ENCODE measurements around the gene PAX2. TPM values are rescaled to one million over a fixed set of nuclear protein-coding genes. Genes with fewer than 3 reads are reported as not detected.

Gene PAX2
- total and polyA plus RNA-seq, 4 donors, result not detected

- Histone ChIP-seq H3K9ac (ENCODE audit: low read depth in 1 of 2, low read length in 2 of 2) (no peak overlapping the region), H3K36me3 (ENCODE audit: control insufficient read depth in 4 of 4, insufficient read depth in 3 of 4, low read depth in 1 of 4, low read length in 3 of 4) (no peaks in the 10 kb centered on the region), H3K4me3 (ENCODE audit: low read depth in 1 of 3, low read length in 3 of 3) (no peak overlapping the region), H3K27ac (ENCODE audit: low read depth in 1 of 2, low read length in 2 of 2) (no peak overlapping the region), H3K9me3 (ENCODE audit: control insufficient read depth in 4 of 4, low read length in 3 of 4) (no peaks in the 10 kb centered on the region), H3K27me3 (ENCODE audit: control insufficient read depth in 4 of 4, insufficient read depth in 4 of 4, low read length in 3 of 4) (no peaks in the 10 kb centered on the region), H3K4me1 (ENCODE audit: control insufficient read depth in 4 of 4, insufficient read depth in 4 of 4, low read length in 3 of 4) (no peaks in the 10 kb centered on the region)
- no peak for DNase-seq (ENCODE audit: low spot score)
- TF ChIP-seq EGR1 (IDR thresholded peaks at IDR 0.05; ENCODE audit: low read depth in 2 of 2), result no peak
- TF ChIP-seq ATF3 (IDR thresholded peaks at IDR 0.05), result no peak
- no peak for TF ChIP-seq HNF4A (conservative IDR thresholded peaks at IDR 0.05)
- no peak for TF ChIP-seq YY1 (IDR thresholded peaks at IDR 0.05)
- TF ChIP-seq NR2F2 (IDR thresholded peaks at IDR 0.05), result no peak
- no peak for TF ChIP-seq CTCF (IDR thresholded peaks at IDR 0.05; ENCODE audit: low read depth, low read length, missing input control)
- TF ChIP-seq TAF1 (conservative IDR thresholded peaks at IDR 0.05), result no peak
- TF ChIP-seq RAD21 (IDR thresholded peaks at IDR 0.05), result no peak
- TF ChIP-seq SP1 (IDR thresholded peaks at IDR 0.05), result no peak
- TF ChIP-seq RXRA (IDR thresholded peaks at IDR 0.05), result no peak
- no peak for TF ChIP-seq HNF4G (IDR thresholded peaks at IDR 0.05)
- TF ChIP-seq JUND (IDR thresholded peaks at IDR 0.05), result no peak
- no peak for TF ChIP-seq FOXA2 (IDR thresholded peaks at IDR 0.05)
- 87% methylated on average over 3 of the region's 3 CpGs for WGBS
These were observed 123.0 kb downstream of the PAX2 start for GRCh38 chr10:100868382-100868781.

DNA sequence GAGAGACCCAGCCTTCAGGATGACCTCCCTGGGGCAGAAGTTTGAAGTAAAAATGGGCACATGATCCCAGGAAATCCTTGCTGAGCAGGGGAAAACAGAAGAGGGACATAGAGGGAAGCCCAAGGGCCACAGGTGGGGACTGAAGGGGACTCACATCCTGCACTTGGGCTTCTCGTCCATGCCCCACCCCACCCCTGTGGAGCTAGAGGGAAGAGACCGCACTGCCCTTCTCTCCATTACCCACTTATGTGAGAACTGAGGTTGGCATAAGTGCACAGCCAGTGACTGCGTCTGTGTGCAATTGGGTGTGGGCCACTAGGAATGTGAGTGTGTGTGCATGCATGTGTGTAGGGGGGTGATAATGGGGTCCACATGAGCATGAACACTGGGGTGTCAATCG lies 124.0 kb downstream of the PAX2 start:
- Histone ChIP-seq H3K9ac (ENCODE audit: low read depth in 1 of 2, low read length in 2 of 2) (no peak overlapping the region), H3K4me1 (ENCODE audit: control insufficient read depth in 4 of 4, insufficient read depth in 4 of 4, low read length in 3 of 4) (no peaks in the 10 kb centered on the region), H3K36me3 (ENCODE audit: control insufficient read depth in 4 of 4, insufficient read depth in 3 of 4, low read depth in 1 of 4, low read length in 3 of 4) (no peaks in the 10 kb centered on the region), H3K9me3 (ENCODE audit: control insufficient read depth in 4 of 4, low read length in 3 of 4) (no peaks in the 10 kb centered on the region), H3K27me3 (ENCODE audit: control insufficient read depth in 4 of 4, insufficient read depth in 4 of 4, low read length in 3 of 4) (no peaks in the 10 kb centered on the region), H3K27ac (ENCODE audit: low read depth in 1 of 2, low read length in 2 of 2) (no peak overlapping the region), H3K4me3 (ENCODE audit: low read depth in 1 of 3, low read length in 3 of 3) (no peak overlapping the region)
- no peak for DNase-seq (ENCODE audit: low spot score)
- TF ChIP-seq, protein P1, sequence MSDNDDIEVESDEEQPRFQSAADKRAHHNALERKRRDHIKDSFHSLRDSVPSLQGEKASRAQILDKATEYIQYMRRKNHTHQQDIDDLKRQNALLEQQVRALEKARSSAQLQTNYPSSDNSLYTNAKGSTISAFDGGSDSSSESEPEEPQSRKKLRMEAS (IDR thresholded peaks at IDR 0.05), result no peak
- TF ChIP-seq SP1 (IDR thresholded peaks at IDR 0.05), result no peak
- no peak for TF ChIP-seq RXRA (IDR thresholded peaks at IDR 0.05)
- TF ChIP-seq FOXA1 (IDR thresholded peaks at IDR 0.05), result no peak
- TF ChIP-seq HNF4G (IDR thresholded peaks at IDR 0.05), result no peak
- no peak for TF ChIP-seq NR2F2 (IDR thresholded peaks at IDR 0.05)
- TF ChIP-seq ATF3 (IDR thresholded peaks at IDR 0.05), result no peak
- TF ChIP-seq JUND (IDR thresholded peaks at IDR 0.05), result no peak
- TF ChIP-seq FOXA2 (IDR thresholded peaks at IDR 0.05), result no peak
- TF ChIP-seq TAF1 (conservative IDR thresholded peaks at IDR 0.05), result no peak
- no peak for TF ChIP-seq RAD21 (IDR thresholded peaks at IDR 0.05)
- TF ChIP-seq EGR1 (IDR thresholded peaks at IDR 0.05; ENCODE audit: low read depth in 2 of 2), result no peak
- TF ChIP-seq, protein P2, sequence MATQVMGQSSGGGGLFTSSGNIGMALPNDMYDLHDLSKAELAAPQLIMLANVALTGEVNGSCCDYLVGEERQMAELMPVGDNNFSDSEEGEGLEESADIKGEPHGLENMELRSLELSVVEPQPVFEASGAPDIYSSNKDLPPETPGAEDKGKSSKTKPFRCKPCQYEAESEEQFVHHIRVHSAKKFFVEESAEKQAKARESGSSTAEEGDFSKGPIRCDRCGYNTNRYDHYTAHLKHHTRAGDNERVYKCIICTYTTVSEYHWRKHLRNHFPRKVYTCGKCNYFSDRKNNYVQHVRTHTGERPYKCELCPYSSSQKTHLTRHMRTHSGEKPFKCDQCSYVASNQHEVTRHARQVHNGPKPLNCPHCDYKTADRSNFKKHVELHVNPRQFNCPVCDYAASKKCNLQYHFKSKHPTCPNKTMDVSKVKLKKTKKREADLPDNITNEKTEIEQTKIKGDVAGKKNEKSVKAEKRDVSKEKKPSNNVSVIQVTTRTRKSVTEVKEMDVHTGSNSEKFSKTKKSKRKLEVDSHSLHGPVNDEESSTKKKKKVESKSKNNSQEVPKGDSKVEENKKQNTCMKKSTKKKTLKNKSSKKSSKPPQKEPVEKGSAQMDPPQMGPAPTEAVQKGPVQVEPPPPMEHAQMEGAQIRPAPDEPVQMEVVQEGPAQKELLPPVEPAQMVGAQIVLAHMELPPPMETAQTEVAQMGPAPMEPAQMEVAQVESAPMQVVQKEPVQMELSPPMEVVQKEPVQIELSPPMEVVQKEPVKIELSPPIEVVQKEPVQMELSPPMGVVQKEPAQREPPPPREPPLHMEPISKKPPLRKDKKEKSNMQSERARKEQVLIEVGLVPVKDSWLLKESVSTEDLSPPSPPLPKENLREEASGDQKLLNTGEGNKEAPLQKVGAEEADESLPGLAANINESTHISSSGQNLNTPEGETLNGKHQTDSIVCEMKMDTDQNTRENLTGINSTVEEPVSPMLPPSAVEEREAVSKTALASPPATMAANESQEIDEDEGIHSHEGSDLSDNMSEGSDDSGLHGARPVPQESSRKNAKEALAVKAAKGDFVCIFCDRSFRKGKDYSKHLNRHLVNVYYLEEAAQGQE (IDR thresholded peaks at IDR 0.05), result no peak
- TF ChIP-seq HNF4A (conservative IDR thresholded peaks at IDR 0.05), result no peak
- TF ChIP-seq CTCF (IDR thresholded peaks at IDR 0.05; ENCODE audit: low read depth, low read length, missing input control), result no peak
- 85% methylated on average over 4 of the region's 4 CpGs for WGBS

Data from liver (tissue), 9 donors.